SW 1271 (cell line): ENCODE measurements around the gene DGKG.

Experiments
- DNase-seq, 2 experiments: peaks; one replicate each; lab custom pipeline; 2025; lab: John Stamatoyannopoulos, UW

DGKG gene

DNA sequence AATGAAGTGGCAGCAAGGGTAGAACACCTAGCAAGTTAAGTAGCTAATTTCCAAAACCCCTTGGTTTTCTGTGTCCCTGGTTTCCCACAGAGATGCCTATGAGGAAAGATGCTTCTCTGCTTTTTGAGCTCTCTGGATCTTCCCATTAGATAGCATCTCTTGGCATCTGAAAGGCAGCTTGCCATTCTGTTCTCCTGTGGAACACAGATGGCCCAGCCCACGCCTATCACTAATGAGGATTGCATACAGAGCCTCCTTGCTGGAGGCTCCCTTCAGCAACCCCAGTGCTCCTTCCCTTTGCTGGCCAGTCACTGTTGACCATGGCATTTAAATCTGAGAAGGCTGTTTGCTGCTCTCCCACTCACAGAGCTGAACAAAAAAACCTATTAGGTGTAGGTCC, 218.8 kb downstream of the DGKG start:
- DNase-seq: no peak

DNA sequence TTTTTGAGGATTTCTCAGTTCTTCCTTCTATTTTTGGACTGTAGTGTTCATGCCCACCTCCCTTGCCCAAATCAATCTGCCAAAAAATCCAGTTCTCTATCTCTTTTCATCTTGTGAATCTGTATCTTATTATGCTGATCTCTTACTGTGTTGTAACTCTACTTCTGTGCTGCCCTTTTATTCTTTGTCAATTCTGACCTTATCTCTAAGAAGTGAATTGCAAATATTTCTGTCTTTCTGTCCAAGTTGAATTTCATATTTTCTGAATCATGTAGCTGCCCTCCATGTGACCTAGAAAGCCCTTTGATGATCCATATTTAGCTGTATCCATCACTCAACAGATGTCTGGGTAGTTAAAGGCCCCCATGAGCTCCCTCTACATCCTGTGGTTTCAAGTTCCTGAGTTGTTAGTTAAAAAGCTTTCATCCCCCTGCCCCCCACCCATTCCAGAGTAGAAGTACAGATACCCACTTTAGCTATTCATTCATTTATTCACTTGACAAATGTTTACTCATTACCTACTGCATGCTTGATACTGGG, 219.6 kb downstream of the DGKG start:
- DNase-seq: no peak

DNA sequence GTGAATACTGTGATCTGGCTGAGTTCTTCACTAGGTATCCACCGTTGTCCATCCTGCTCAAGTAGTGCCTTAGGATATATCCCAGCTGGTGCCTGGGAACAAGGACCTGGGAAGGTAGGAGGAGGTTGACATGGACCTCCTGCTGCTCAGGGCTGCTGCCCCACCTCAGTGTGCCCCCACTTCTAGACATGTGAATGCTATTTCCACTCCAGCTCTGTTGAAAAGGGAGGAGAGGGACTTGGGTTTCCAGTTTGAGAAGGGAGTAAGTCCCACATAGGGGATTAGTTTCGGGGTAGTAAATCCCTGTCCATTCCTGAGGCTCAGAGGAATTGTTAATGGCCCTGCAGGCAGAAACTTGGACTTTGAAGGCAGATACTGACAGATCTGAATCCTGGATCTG, 220.2 kb downstream of the DGKG start:
- no peak for DNase-seq

DNA sequence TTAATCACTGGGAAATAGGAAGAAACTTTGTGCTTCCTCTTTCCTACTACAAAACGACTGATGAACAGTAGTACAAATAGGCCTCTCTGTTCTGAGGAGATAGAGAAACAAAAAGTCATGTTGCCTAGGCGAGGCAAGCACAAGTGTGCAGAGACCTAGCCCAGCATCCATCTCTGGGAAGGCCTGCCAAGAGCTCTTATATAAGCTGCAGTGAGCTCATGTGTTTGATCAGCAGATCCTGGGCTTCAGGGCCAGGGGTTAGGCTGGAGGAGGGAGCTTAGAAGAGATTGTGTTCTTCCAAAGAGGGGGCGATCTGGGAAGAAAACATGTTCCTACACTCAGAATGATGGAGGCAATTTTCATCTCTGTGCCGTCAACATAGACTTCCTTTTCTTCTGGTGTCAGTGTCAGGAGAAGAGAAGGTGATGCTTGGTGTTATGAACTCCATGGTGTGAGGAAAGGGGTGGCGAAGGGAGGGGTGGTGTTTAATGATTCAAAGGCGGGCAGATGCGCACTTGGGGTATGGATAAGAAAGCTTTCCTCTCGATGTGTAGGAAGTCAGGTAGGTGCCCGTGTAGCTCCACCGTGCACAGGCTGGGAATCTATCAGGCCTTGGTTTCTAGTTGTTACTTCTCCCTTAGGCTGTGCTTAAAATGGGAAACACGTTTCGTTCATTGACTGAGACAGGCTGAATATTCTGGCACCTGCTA, 223.6 kb downstream of the DGKG start:
- DNase-seq: no peak

DNA sequence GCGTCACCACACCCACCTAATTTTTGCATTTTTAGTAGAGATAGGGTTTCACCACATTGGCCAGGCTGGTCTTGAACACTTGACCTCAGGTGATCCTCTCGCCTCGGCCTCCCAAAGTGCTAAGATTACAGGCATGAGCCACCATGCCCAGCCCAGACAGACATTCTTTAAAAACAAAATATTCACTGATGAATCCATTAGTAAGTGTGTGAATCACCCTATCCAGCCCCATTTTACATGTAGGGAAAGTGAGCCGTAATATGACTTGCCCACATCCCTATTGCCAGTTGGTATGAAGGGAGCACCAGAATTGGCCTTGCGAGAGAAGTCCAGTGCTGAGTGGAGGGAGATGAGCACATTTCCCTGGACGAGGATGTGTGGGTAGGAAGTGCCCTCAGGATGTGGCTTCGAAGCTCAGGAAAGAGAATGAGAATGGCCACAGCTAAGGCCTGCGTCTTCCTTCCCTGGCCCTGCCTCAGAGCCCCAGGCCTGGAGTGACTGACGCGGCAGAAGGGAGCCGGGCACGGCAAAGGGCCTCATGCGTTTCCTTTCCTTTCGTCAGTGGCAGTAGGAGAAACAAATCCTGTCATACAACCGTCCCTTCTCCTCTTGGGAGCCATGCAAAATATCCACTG, 224.9 kb downstream of the DGKG start:
- DNase-seq: no peak

DNA sequence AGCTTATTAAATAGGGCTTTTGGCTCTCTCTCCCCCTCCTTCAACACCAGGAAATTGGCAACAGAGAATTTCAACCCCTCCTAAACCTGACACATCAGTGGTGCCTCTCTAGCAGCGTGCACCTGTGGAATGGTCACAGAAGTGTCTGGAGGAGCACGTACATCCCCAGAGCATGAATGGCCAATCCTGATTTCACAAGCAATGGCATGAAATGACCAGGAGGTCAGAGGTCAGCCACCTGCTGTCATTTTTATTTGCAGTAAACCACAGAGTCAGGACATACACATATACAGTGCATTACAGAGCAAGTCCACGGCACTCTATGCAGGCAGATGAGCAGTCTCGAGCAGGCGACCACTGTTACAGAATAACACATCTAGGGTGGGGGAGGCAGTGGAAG, 228.1 kb downstream of the DGKG start:
- no peak for DNase-seq

DNA sequence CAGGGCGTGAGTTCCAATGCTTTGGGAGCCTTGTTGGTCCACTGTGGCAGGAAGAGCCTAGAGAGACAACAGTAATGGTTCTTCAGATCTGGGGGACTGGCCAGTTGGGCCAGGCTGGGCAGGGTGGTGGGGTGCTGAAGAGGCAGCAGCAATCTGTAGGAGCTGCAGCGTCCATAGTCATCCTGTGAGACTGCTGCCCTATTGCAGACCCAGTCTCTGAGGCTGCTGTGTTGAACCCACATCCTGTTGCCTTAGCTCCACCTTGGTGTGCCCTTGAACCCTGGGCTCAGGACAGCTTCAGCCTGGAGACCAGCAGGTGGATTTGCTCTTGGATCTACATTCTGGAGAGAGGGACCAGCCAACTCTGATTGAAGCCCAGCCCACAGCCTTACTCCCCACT, 229.5 kb downstream of the DGKG start:
- DNase-seq: no peak

DNA sequence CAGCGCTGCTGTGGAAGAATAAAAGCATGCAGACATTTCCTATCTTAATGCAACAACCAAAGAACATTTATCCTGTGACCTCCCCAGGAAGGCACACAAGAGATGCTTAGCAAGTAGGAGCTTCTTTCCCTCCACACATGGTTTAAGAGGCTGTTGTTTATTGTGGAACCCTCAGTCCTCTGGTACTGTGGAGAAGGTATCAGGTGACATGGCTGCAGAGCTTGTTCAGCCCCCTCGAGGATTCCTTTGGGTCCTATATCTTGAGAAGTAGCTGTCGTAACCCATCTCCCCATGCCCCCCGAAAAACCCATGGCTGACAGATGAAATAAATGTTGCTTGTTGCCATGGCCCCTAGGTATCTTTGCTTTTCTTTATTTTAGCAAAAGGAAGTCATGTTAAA, 232.8 kb downstream of the DGKG start:
- no peak for DNase-seq

DNA sequence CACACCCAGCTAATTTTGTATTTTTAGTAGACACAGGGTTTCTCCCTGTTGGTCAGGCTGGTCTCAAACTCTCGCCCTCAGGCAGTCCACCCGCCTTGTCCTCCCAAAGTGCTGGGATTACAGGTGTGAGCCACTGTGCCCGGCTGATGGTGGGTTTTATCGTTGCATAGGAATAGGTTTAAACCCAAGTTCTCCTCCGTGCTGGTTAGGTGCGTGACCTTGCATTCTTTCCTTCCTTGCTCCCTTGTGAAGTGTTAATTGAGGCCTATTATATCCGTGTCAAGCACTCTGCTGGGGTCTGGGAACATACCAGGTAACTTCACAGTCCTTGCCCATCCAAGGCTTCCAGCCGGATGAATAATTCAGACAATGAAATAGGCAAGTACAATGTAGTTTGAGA, 233.9 kb downstream of the DGKG start:
- DNase-seq: no peak

DNA sequence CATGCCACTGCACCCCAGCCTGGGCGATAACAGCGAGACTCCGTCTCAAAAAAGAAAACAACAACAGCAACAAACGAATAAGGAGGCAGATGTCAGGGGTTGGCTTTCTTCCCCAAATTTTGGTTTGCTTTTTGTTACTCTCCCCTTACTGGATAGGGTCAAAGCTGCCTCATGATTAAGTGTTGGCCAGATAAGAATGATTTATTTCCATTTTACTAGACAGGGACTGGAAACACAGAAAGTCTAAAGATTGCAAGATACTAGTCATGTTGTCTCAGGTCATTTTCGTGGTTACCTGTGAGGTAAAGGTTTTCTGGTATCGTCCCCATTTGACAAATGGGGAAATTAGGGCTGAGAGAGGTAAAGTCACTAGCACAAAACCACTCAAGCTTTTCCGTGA, 234.6 kb downstream of the DGKG start:
- DNase-seq: no peak

DNA sequence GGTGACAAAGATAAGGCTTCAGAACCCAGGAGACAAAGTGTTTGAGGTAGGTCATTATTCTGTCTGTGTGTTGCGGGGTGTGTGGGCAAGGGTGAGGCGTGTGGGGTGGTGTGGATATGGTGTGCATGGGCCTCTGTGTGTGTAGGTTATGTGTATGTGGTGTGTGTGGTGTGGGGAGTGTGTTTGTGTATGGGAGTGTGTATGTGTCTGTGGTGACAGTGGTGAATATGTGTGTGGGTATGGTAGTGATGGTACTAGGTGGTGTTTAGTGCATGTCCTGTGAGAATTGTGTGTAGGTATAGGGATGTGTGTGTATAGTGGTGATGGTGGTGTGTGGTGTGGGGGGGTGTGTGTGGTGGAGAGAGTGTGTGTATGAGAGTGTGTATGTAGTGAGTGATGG, 236.9 kb downstream of the DGKG start:
- no peak for DNase-seq

DNA sequence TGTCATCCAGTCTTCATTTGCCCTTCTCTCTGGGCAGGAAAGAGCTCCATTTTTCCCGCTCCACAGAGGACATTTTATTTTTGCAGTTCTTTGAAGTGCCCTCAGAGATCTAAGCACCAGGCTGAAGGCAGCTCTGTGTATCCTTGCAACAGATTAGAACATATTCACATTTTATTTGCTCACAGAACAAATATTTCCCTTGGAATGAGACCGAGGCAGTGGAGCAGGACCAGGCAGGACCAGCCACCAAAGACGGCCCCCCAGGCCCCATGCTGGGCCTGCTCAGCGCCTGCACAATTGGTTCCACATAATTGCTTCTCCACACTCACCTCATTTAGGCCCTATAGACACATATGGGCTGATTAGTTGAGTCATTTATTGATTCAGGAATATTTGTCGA, 237.4 kb downstream of the DGKG start:
- DNase-seq: no peak

DNA sequence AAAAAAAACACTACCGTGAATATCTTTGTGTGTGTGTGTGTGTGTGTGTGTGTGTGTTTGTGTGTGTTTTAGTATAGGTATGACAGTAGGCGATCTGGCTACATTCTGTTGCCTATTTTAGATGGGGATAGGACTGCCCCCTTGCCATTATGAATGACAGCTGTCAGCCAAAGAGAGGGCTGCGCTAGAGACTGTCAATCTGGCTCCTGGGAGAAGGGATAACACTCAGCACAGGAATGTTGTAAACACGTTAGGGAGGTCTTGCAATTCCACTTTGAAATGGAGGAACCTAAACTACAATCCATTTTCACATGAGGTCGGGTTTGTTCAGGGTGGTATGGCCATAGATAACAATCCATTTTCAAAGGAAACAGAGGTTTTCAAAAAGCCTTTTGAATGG, 239.0 kb downstream of the DGKG start:
- DNase-seq: no peak

DNA sequence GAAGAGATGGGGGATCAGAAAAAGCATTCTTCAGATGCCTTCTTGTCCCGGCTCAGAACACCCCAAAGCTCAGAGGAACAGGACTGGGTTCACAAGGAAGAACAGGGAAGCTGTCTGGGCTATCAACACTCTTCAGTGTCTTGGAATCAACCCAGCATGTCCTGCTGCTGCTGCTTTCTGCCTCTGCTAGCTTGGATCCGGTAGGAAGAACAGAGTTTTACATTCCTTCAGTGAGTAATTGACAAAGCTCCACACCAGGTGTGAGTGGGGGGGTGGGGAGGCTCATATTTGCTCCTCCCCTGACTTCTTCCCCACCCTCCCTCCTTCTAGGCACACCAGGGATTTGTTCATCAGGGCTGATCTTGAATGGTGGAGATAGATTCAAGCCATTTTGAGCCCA, 240.1 kb downstream of the DGKG start:
- DNase-seq: no peak

DNA sequence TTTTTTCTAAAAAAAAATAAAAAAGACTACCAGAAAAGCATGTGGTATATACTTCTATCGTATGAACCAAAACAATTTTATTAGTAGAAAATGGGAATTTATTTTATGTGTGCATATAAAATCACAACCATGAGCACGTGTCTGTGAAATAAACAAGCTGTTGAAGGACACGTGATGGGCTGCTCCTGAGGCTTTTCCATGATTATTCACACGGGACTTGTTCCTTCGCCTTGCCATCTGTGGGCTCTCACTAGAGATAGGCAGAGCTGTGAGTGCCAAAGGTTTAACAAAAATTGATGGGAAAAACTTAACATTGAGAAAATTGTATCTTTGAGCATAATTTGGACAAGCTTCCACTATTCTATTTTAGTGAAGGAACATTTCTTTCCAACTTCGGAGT, 240.8 kb downstream of the DGKG start:
- no peak for DNase-seq

DNA sequence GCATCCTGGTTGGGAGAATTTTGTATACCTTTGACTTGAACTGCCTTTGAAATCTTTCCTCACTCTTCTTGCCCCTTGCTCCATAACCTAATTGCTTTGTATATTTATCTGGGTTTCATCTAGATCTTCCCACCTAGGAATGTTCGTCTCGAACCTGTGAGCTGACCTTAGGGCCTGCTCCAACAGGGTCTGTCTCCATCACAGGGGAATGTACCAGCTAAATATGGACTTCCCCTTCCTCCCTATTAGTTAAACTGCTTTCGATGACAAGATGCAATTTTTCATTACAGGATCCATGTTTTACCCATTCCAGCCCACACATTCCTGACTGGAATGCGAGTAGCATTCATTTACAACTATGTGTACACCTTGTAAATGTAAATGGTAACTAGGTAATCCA, 242.5 kb downstream of the DGKG start:
- DNase-seq: no peak

DNA sequence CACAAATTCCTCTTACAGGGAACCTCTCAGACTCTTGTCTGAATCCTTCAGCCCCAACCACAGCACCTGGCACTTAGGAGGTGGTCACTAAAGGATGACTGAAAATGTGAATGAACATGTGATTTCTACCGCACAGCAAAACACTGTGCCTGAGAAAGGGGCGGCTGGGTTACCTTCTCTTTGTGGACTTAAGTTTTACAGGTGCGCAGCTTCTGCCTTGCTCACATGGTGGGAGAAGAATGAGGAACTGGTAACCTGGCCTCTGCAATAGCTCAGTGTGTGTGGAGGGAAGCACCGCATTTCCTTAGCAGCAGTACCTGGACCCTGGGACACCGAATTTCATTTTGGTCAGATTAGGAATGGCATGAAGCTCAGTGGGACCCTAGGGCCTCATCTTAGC, 243.3 kb downstream of the DGKG start:
- no peak for DNase-seq

DNA sequence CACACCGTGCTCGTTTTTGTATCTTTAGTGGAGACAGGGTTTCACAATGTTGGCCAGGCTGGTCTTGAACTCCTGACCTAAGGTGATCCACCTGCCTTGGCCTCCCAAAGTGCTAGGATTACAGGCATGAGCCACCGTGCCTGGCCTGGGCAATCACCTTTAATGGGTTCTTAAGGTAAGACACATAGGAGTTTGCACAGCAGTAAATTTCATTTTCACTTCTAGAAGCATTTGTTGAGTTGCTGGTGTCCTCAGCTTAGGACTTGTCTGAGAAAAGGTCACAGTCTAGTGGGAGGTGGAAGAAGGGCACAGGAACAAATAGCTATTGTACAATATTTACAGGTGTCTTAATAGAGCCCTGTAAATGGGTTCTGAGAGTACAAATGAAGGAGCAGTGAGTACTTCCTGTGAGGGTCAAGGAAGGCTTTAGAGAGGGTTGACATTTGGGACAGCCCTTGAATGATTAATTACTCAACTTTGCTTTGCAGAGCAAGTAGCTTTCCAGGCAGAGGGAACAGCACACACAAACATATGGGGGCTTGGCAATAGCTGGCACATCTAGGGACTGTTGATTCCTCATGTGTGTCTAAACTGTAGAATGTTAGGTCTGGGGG, 244.4 kb downstream of the DGKG start:
- DNase-seq: no peak

DNA sequence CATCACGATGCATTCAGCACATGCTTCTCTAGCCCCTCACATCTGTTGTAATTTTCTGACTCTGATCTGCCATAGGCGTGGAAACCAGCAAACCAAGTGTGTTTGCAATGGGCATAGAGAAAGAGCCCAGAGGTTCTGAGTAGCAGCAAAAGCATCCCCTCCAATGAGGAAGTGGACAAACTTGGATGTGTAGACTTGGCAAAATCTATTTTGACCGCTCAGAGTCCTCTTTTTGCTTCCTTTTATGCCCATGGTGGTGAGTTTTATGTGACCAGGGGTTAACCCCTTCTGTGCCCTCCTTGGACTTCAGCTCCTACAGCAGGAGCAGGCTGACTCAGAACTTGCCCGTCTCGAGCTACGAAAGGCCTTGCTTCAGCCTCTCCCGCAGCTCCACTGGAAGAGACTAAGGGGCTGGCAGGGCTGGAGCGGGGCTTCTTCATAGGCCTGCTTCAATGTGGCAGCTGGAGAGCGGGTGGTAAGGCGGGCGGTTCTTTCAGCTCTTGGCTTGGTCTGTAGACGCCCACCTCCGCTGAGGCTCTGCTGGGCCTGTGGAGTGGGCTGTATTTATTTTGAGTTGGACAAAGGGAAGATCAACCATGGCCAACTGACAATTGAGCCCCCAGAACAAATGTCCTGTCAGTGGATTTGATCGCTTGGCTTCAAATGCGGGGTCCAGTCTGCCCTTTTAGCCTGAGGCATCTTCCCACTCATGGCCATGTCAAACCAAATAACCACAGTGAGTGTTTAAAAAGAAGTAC, 246.6 kb downstream of the DGKG start:
- no peak for DNase-seq

DNA sequence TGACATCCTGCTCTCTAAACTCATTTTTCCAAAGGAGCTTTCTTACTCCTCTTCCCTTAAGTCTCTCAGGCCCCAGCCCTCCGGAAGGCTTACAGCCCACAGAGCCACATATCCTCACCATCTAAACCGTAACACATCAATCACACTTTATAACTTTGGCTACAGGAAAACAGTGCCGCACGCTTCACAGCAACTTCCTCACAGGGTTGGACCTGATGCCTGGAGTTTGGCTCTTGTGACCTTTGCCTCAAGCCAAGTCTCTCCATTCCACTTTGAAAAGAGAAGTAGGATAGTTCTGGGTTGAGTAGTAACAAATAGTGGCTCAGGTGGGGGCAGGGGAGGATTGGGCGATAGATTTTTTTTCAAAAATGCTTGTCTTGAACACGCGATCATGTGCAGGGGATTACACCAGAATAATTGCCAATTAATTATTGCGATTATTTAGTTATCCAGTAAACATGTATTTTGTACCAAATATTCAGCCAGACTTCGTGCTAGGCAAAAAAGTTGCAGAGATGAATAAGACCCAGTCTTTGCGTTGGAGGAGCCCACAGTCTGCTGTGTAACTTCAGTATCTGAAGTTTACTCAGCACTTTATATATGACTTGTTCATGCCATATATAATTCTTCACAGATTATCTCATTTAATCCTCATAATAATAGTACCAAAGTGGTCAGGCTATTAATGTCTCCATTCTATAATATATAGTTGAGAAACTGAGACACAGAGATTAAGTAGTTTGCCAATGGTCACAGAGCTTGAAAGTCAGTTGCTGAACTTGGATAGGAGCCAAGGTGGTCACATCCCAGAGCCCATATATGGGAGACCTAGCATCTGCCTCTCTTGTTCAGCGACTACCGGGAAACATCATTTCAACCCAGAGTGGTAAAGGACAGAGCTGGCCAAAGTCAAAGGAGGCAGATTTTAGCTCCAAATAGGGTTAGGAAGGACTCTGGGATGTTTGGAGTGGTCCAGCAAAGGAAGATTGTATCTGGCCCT, 250.8 kb downstream of the DGKG start:
- DNase-seq: no peak
